NCI-H69 (cell line): ENCODE results near the gene GSK3B.

Source experiments
- DNase-seq: peaks from one replicate; lab custom pipeline; 2025; lab: John Stamatoyannopoulos, UW

The GSK3B gene

GRCh38 chr3:120093911-120094775 lies at the start of gene GSK3B:
Gene GSK3B, minus strand, starts transcription at chr3:120094447. Its CDS starts 1,013 bp downstream, at chr3:120093434.
- peak; percentile 89 for DNase-seq

GRCh38 chr3:120143676-120144075 lies 49.4 kb upstream of the GSK3B start:
- no peak for DNase-seq

- no peak for DNase-seq
Measured at GRCh38 chr3:120142236-120142635, 48.0 kb upstream of the GSK3B start.

GRCh38 chr3:120140098-120140742 lies 46.0 kb upstream of the GSK3B start:
- no peak for DNase-seq

GRCh38 chr3:120139140-120139539 lies 44.9 kb upstream of the GSK3B start:
- no peak for DNase-seq

- DNase-seq, result no peak
Measured at GRCh38 chr3:120137548-120137947, 43.3 kb upstream of the GSK3B start.

- peak; percentile 59 for DNase-seq
Measured at GRCh38 chr3:120130656-120131055, 36.4 kb upstream of the GSK3B start.

- peak; percentile 68 for DNase-seq
Measured at GRCh38 chr3:120129718-120130513, 35.7 kb upstream of the GSK3B start.

- DNase-seq, result peak; percentile 89
Measured at GRCh38 chr3:120129051-120129450, 34.8 kb upstream of the GSK3B start.

- no peak for DNase-seq
Measured at GRCh38 chr3:120125992-120126391, 31.7 kb upstream of the GSK3B start.

- no peak for DNase-seq
Measured at GRCh38 chr3:120119846-120120510, 25.7 kb upstream of the GSK3B start.

GRCh38 chr3:120114981-120115380 lies 20.7 kb upstream of the GSK3B start:
- no peak for DNase-seq

GRCh38 chr3:120114376-120114775 lies 20.1 kb upstream of the GSK3B start:
- DNase-seq, result no peak

GRCh38 chr3:120113128-120114116 lies 19.2 kb upstream of the GSK3B start:
- no peak for DNase-seq

GRCh38 chr3:120111898-120112297 lies 17.7 kb upstream of the GSK3B start:
- DNase-seq, result no peak

GRCh38 chr3:120103276-120103675 lies 9.0 kb upstream of the GSK3B start:
- DNase-seq, result no peak

GRCh38 chr3:120102674-120103073 lies 8.4 kb upstream of the GSK3B start:
- peak; percentile 94 for DNase-seq

- peak; percentile 33 for DNase-seq
Measured at GRCh38 chr3:120102232-120102631, 8.0 kb upstream of the GSK3B start.

GRCh38 chr3:120101624-120102023 lies 7.4 kb upstream of the GSK3B start:
- no peak for DNase-seq

GRCh38 chr3:120100711-120101110 lies 6.5 kb upstream of the GSK3B start:
- no peak for DNase-seq

GRCh38 chr3:120098710-120099109 lies 4.5 kb upstream of the GSK3B start:
- DNase-seq, result no peak
